Breast epithelium (tissue), 3 donors: ENCODE data around the gene FAXC.

Source experiments
- CTCF ChIP-seq, 3 donors: fragments of 450-650 bp; IDR thresholded peaks; one replicate each; pipeline ENCODE4 v1.5.1; 2016 to 2017; ENCODE audit warnings: antibody characterized with exemption in 3 of 3, mild to moderate bottlenecking in 3 of 3, moderate library complexity in 3 of 3
- POLR2A ChIP-seq: fragments of 450-650 bp; IDR thresholded peaks from one replicate; pipeline ENCODE4 v1.6.1; 2016; ENCODE audit warnings: antibody characterized with exemption, mild to moderate bottlenecking, moderate library complexity

- no peak for TF ChIP-seq CTCF (IDR thresholded peaks at IDR 0.05)
- no peak for TF ChIP-seq POLR2A
Measured at GRCh38 chr6:99350573-99350972, 1.1 kb upstream of the FAXC start.
